Measurements from ENCODE around the gene NRIP1. TPM values are rescaled to one million over a fixed set of nuclear protein-coding genes. Genes with fewer than 3 reads are reported as not detected.
"Not testable (repeated sequence)": the region's sequence is repeated elsewhere in the genome, so short reads cannot be mapped to it uniquely, and the experiment has no call there.

Gene NRIP1
- total RNA-seq, 1 donor from 2014 or later, result 7.5 TPM

- intact Hi-C loops (cut with micrococcal nuclease), result no loop called here
Observed at GRCh38 chr21:15045017-15045416, 19.8 kb downstream of the NRIP1 start.

DNA sequence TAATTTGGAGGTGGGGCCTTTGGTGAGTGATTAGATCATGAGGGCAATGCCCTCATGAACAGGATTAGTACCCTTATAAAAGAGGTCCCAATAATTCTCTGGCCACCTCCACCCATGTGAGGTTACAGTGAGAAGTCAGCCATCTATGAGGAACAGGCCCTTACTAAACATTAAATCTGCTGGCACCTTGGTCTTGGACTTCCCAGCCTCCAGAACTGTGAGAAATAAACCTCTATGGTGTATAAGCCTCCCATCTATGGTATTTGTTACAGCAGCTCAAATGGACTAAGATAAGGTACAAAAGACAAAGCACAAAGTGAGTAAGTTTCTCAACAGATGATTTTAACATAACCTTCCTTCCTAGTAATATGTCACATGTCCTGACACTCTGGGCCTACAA is 22.3 kb downstream of the NRIP1 start:
- intact Hi-C loops (cut with micrococcal nuclease), result no loop called here

DNA sequence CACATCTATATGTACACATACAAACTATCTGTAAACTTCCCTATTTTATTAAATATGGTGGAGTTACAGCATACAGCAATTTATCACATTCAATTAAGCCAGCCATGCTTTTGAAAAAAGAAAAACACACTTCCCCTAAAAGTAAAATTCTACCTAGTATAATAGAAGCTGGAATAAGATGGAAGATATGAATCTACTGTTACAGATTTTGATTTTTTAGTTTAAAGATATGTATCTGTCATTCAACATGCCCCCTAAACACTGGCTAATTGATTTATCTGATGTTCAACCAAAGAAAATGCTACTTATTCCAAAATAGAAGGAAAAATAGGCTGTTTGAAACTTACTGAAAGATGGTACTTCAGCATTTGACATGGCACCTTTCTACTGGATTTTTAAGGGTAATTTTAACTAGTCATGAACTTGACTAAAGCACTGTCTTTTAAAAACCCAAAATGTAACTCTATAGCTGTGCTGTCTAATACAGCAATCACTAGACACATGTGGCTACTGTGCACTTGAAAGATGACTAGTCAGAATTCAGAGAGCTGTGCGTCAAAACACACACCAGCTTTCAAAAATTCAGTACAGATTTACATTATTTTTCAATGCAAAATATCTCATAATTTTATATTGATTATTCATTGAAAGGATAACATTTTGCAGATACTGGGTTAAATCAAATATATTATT is 25.0 kb downstream of the NRIP1 start:
- intact Hi-C loops (cut with micrococcal nuclease), result no loop called here

GRCh38 chr21:15037900-15038293 is 26.9 kb downstream of the NRIP1 start:
- intact Hi-C loops (cut with micrococcal nuclease), result no loop called here

- intact Hi-C loops (cut with micrococcal nuclease), result no loop called here
Observed at GRCh38 chr21:15037095-15037899, 27.5 kb downstream of the NRIP1 start.

DNA sequence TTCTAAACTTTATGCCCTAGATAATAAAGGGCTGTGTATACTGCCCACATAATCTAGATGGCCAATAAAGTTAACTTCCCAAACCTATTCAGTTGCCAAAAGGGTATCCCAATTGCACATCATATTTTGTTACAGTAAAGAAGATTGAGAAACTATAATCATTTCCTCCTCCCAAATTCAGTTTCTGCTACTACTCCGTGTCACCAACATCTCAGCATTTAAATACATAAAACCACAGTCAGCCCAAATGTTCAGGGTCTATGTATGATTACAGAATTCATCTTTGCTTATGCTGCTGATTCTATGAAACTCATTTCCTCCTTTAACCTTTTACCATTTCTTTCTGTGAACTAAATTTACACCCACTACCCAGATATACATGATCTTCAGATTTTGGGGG is 28.6 kb downstream of the NRIP1 start:
- intact Hi-C loops (cut with micrococcal nuclease), result no loop called here

DNA sequence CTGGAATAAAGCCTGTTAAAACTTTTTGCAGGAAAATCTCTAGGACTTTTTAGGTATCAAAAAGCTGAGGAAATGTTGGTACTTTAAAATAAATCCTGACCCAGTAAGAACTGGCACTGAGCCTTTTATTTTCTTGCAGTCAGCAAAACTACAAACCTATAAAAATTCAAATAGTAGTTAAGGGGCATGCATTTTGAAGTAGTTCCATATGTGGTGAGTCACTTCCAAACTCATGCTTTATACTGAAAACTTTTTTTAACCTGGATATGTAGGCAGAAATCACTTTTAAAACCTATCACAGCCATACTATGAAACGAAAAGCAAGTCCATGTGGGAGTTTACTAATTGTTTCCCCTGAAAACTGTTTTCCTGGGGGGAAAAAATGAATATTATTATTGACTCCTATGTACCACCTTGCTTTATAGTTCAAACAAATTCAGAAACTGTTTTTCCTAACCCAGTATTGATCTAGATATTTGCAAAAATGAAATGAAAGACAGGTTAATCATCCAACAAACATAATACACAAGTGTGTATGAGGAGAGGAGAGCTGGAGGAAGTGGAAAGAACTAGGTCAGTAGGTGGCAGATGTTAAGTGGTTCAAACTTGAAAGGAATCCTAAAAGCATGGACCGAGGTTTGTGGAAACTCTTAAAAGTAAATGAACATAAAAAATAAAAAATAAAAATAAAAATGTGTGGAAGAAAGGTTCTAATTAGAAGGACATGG is 30.5 kb downstream of the NRIP1 start:
- intact Hi-C loops (cut with micrococcal nuclease), result no loop called here

- intact Hi-C loops (cut with micrococcal nuclease), result no loop called here
Observed at GRCh38 chr21:15031790-15032357, 32.9 kb downstream of the NRIP1 start.

- intact Hi-C loops (cut with micrococcal nuclease), result not testable (repeated sequence)
Observed at GRCh38 chr21:15031362-15031761, 33.4 kb downstream of the NRIP1 start.

GRCh38 chr21:15030861-15031260 is 33.9 kb downstream of the NRIP1 start:
- intact Hi-C loops (cut with micrococcal nuclease), result not testable (repeated sequence)

DNA sequence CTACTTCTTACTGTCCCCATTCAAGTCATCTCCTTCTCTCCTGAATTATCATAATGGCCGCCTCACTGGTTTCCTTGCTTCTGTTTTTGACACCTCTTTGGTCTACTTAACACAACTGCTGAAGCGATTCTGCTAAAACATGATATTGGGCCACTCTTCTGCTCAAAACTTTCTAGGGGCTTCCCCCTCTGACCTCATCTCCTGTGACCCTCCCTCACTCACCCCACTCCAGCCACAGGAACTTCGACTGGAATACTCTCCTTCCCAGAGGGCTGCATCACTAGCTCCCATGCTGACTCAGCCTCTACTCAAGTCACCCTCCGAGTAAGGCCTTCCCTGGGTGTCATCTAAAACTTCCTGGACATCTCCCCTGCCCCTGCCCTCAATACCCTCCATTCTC is 35.7 kb downstream of the NRIP1 start:
- intact Hi-C loops (cut with micrococcal nuclease), result no loop called here

- intact Hi-C loops (cut with micrococcal nuclease), result no loop called here
Observed at GRCh38 chr21:15028186-15028585, 36.6 kb downstream of the NRIP1 start.

DNA sequence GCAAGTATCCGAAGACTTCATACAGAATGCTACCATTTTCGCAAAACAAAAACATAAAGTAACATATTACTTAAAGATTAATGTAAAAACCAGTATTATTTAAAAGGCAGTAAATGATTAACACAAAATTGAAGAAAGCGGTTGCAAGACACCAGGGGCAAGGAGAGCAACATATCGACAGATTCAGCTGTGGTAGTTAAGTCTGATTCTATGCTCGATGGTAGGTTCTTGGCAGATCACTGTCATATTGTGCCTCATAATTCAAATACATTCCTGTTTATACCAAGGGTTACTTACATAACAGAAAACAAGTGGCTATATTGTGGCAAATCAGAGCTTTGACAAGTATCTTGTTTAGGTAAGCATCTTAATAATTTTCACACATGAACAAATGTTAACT is 37.7 kb downstream of the NRIP1 start:
- intact Hi-C loops (cut with micrococcal nuclease), result no loop called here

GRCh38 chr21:15026370-15026769 is 38.4 kb downstream of the NRIP1 start:
- intact Hi-C loops (cut with micrococcal nuclease), result no loop called here

- intact Hi-C loops (cut with micrococcal nuclease), result no loop called here
Observed at GRCh38 chr21:15023776-15024175, 41.0 kb downstream of the NRIP1 start.

- intact Hi-C loops (cut with micrococcal nuclease), result no loop called here
Observed at GRCh38 chr21:15022608-15023261, 42.1 kb downstream of the NRIP1 start.

GRCh38 chr21:15020797-15021196 is 44.0 kb downstream of the NRIP1 start:
- intact Hi-C loops (cut with micrococcal nuclease), result no loop called here

DNA sequence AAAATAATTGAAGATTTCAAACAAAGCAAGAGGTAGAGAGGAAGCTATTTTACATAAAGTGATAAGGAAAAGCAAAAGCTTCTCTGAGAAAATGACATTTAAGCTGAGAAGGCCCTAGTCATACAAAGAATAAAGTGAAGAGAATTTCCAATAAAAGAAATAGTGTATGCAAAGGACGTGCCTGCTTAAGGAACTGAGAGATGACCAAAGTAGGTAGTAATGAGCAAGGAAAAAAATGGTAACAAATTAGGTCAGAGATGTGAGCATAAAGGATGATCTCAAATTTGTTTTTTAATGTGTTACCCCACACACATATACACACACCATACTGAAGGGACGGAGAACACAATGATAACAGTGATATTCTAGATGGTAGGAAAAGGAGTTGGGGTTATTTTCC is 46.4 kb downstream of the NRIP1 start:
- intact Hi-C loops (cut with micrococcal nuclease), result no loop called here

DNA sequence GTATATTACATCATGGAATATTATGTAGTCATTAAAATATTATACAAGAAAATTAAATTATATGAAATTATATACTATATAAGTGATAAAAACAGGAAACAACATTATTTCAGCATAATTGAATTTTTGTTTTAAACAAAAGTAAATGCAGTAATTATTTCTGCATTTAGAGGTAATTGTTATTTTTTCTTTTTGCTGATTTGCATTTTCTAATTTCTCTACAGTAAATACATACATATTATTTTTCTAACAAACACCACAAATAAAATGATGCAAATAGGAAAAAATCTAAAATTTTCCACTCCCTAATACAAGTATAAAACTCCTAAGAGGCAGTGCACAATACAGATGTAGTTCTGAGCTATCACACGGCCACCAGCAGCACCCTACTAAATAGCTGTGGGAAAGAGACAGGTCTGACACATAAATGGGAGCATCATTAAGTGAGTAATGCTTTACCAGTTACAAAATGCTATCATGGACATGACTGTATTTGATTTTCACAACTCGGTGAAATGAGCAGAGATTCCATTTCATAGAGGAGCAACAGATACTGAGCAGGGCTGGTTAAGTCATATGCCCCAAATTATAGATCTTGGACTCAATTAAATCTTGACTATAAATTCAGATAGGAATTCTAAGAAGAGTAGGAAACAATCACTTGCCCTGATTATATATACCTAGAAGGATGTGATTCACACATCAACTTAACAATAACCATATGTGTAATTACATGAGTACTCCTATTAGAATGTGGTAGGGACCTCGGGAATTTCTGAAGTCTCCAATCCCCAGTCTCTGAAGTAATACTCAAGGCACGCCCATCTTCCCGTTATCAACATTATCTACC is 49.0 kb downstream of the NRIP1 start:
- intact Hi-C loops (cut with micrococcal nuclease), result no loop called here

GRCh38 chr21:15014221-15014620 is 50.6 kb downstream of the NRIP1 start:
- intact Hi-C loops (cut with micrococcal nuclease), result no loop called here
